22Rv1 (cell line): ENCODE data around the gene PRDM12.

ENCODE experiments used
- CTCF ChIP-seq: fragments of 450-650 bp; IDR thresholded peaks from 2 replicates; pipeline ENCODE4 v1.5.1; 2017; ENCODE audit warnings: mild to moderate bottlenecking
- ZFX ChIP-seq: fragments of 450-650 bp; IDR thresholded peaks from 2 replicates; pipeline ENCODE4 v1.6.1; 2017; ENCODE audit warnings: antibody characterized with exemption, borderline replicate concordance

- TF ChIP-seq CTCF = peak; percentile 97
- TF ChIP-seq ZFX = no peak
Observed at GRCh38 chr9:130701059-130702022, 36.9 kb downstream of the PRDM12 start.
